ENCODE data around the gene SGK2.

Gene SGK2

GRCh38 chr20:43558412-43559146 lies at the start of gene SGK2:
SGK2 (plus strand) TSS chr20:43559027; CDS start chr20:43566496, 7,469 bp downstream.
- DNase-seq, result no peak
- peaks cover 2% of the 10 kb centered on the region for H3K27me3 Mint-ChIP-seq
- H3K9me3 Mint-ChIP-seq, result no peaks in the 10 kb centered on the region
- H3K27ac Mint-ChIP-seq, result no peak within 1 kb of the TSS
- no peaks in the 10 kb centered on the region for H3K4me1 Mint-ChIP-seq
- no peak within 1 kb of the TSS for H3K4me3 Mint-ChIP-seq
- H3K36me3 Mint-ChIP-seq (ENCODE audit: low read depth), result no peaks in the 10 kb centered on the region
- ATAC-seq, result no peak

GRCh38 chr20:43511879-43512278 lies 46.9 kb upstream of the SGK2 start:
- DNase-seq, result no peak

GRCh38 chr20:43513372-43513930 lies 45.4 kb upstream of the SGK2 start:
- ATAC-seq, result no peak
- peaks cover 5% of the 10 kb centered on the region for H3K4me1 Mint-ChIP-seq
- H3K4me3 Mint-ChIP-seq, result peak overlapping the region; percentile 91
- no peaks in the 10 kb centered on the region for H3K9me3 Mint-ChIP-seq
- H3K36me3 Mint-ChIP-seq (ENCODE audit: low read depth), result no peaks in the 10 kb centered on the region
- no peak overlapping the region for H3K27ac Mint-ChIP-seq
- peaks cover 11% of the 10 kb centered on the region for H3K27me3 Mint-ChIP-seq
- DNase-seq, result no peak

More at GRCh38 chr20:43511879-43512278, 46.9 kb upstream of the SGK2 start:
- peaks cover 5% of the 10 kb centered on the region for H3K4me1 Mint-ChIP-seq
- H3K27me3 Mint-ChIP-seq, result peaks cover 17% of the 10 kb centered on the region
- H3K9me3 Mint-ChIP-seq, result no peaks in the 10 kb centered on the region
- no peak for ATAC-seq
- no peaks in the 10 kb centered on the region for H3K36me3 Mint-ChIP-seq (ENCODE audit: low read depth)
- H3K4me3 Mint-ChIP-seq, result no peak overlapping the region
- no peak overlapping the region for H3K27ac Mint-ChIP-seq

DNA sequence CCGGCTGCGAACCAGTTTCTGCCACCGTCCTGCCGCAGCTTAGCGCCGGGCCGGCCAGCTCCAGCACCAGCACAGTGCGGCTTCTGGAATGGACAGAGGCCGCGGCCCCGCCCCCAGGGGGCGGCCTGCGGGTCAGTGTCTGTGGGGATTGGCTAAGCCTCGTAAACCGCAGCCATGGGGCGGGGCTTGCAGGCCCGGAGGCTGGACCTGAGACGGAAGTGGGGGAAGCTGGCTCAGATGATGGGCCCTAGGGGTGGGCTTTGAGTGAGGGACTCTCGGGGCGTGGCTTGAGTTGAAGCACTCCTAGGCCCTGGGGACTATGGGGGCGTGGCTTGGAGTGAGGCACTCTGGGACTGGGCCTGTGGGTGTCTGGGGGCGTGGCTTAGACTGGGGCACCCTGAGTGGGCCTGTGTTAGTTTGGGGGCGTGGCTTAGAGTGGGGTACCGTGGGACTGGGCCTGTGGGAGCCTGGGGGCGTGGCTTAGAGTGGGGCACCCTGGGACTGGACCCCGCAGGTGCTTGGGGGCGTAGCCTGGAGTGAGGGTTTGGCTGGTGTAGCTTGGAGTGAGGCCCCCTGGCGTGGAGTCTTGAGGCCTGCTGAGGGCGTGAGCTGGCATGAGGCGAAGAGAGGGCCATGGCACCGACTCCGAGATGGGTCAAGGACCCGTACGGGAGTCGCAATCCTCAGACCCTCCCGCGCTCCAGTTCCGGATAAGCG lies 44.7 kb upstream of the SGK2 start:
- peak overlapping the region; percentile 87 for H3K27ac Mint-ChIP-seq
- ATAC-seq (peak; percentile 92), DNase-seq (peak; percentile 88)
- H3K36me3 Mint-ChIP-seq (ENCODE audit: low read depth), result no peaks in the 10 kb centered on the region
- peaks cover 4% of the 10 kb centered on the region for H3K27me3 Mint-ChIP-seq
- H3K4me3 Mint-ChIP-seq, result peak overlapping the region; percentile 91
- H3K9me3 Mint-ChIP-seq, result no peaks in the 10 kb centered on the region
- H3K4me1 Mint-ChIP-seq, result peaks cover 5% of the 10 kb centered on the region

GRCh38 chr20:43514648-43514999 lies 44.2 kb upstream of the SGK2 start:
- DNase-seq, result peak; percentile 25
- Mint-ChIP-seq H3K4me1 (peaks cover 5% of the 10 kb centered on the region), H3K27me3 (peaks cover under 1% of the 10 kb centered on the region), H3K36me3 (ENCODE audit: low read depth) (no peaks in the 10 kb centered on the region), H3K9me3 (no peaks in the 10 kb centered on the region), H3K4me3 (peak overlapping the region; percentile 91), H3K27ac (peak overlapping the region; percentile 87)
- peak; percentile 1 for ATAC-seq

- Mint-ChIP-seq H3K4me1 (peaks cover 5% of the 10 kb centered on the region), H3K27ac (no peak overlapping the region), H3K9me3 (no peaks in the 10 kb centered on the region), H3K4me3 (peak overlapping the region; percentile 91), H3K36me3 (ENCODE audit: low read depth) (no peaks in the 10 kb centered on the region), H3K27me3 (no peaks in the 10 kb centered on the region)
- ATAC-seq (no peak), DNase-seq (no peak)
These were observed 43.2 kb upstream of the SGK2 start for GRCh38 chr20:43515628-43516027.

DNA sequence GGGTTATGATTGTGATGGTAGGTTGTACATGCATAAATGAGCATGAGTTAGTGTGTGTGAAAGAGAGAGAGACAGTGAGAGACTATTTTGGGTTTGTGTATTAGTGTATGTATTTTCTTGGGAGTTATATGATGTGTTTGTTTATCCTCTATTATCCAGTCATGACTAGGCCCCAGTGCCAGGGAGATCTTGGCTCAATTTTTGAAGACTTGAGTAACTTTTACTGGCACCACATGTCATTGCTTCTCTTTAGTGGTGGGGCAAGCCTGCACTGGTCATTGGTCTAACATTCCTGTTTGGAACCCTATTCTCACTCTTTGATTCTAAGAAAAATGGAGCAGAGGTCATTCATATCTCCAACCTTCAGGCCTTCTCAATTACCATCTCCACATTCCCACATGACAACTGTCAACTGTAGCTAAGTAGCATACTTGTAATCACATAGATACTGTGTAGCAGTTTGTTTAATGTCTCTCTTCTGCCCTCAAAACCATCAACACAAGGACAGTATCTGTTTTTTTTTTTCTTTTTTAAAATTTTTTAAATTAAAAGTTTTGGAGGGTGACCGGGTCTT lies 42.5 kb upstream of the SGK2 start:
- H3K9me3 Mint-ChIP-seq, result no peaks in the 10 kb centered on the region
- DNase-seq, result no peak
- H3K4me3 Mint-ChIP-seq, result no peak overlapping the region
- no peak for ATAC-seq
- H3K27ac Mint-ChIP-seq, result no peak overlapping the region
- H3K36me3 Mint-ChIP-seq (ENCODE audit: low read depth), result no peaks in the 10 kb centered on the region
- H3K27me3 Mint-ChIP-seq, result no peaks in the 10 kb centered on the region
- H3K4me1 Mint-ChIP-seq, result peaks cover 5% of the 10 kb centered on the region

DNA sequence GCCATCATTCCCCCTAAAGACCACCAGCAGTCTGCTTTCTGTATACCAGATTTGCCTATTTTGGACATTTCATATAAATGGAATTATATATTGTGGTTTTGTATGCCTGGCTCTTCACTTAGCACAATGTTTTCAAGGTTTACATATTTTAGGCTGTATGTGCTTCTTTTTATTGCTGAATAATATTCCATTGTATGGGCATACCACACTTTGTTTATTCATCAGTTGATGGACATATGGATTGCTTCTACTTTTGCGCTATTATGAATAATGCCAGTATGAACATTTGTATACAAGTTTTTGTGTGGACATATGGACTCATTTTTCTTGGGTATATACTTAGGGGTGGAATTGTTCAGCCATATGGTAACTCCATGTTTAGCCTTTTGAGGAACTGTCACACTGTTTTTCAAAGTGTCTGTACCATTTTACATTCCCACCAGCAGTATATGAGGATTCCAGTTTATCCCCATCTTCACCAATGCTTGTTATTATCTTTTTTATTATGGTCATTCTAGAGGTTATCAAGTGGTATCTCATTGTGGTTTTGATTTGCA lies 38.7 kb upstream of the SGK2 start:
- H3K4me3 Mint-ChIP-seq, result no peak overlapping the region
- no peaks in the 10 kb centered on the region for H3K9me3 Mint-ChIP-seq
- DNase-seq (no peak), ATAC-seq (no peak)
- no peaks in the 10 kb centered on the region for H3K27me3 Mint-ChIP-seq
- H3K27ac Mint-ChIP-seq, result no peak overlapping the region
- no peaks in the 10 kb centered on the region for H3K36me3 Mint-ChIP-seq (ENCODE audit: low read depth)
- no peaks in the 10 kb centered on the region for H3K4me1 Mint-ChIP-seq

DNA sequence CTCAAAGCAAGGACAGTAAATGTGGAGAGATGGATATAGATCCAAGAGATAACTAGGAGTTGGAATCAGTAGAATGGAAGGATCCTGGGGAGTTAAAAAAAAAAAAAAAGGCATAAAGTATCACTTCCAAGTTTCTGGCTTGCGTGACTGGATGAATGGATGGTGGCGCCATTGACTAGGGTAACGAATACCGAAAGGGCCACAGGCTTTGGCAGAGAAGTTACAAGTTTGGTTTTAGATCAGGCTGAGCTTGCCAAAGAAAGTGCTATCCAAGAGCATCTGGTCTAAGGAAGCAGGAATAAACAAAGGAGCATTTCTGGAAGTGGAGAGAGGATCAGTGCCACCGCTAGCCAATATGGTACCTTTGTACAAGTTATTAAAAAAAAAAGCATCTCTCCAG lies 33.8 kb upstream of the SGK2 start:
- H3K9me3 Mint-ChIP-seq, result no peaks in the 10 kb centered on the region
- no peaks in the 10 kb centered on the region for H3K27me3 Mint-ChIP-seq
- ATAC-seq (no peak), DNase-seq (no peak)
- no peaks in the 10 kb centered on the region for H3K4me1 Mint-ChIP-seq
- H3K27ac Mint-ChIP-seq, result no peak overlapping the region
- H3K4me3 Mint-ChIP-seq, result no peak overlapping the region
- no peaks in the 10 kb centered on the region for H3K36me3 Mint-ChIP-seq (ENCODE audit: low read depth)

DNA sequence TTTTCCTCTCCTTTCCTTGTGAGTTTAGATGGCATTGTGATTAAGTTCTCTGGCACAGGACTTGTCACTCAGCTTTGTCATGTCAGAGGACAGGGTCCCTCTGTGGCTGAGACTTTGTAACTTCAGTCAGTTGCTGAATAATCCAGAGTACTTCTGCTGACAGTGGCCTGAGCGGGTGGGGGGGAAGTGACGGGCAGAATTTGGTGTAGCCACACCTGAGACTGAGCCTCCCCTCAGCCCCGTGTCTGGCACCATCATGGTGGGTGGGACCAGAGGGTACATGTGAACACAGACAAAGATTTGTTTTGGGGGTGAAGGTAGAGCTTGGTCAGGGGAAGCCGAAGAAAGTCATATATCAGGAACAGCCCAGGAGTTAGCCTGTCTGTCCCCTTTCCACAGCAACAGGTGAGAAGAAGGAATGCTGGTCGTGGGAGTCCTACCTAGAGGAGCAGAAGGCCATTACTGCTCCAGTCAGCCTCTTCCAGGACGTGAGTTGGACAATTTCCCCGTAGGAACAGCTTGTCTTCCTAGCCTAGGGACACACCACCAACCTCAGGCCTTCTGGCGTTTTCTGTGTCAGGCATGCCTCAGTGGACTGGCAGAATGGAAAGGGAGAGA lies 30.5 kb upstream of the SGK2 start:
- Mint-ChIP-seq H3K27ac (no peak overlapping the region), H3K27me3 (no peaks in the 10 kb centered on the region), H3K36me3 (ENCODE audit: low read depth) (no peaks in the 10 kb centered on the region), H3K4me3 (no peak overlapping the region), H3K4me1 (peaks cover 4% of the 10 kb centered on the region), H3K9me3 (no peaks in the 10 kb centered on the region)
- ATAC-seq, result no peak
- no peak for DNase-seq

DNA sequence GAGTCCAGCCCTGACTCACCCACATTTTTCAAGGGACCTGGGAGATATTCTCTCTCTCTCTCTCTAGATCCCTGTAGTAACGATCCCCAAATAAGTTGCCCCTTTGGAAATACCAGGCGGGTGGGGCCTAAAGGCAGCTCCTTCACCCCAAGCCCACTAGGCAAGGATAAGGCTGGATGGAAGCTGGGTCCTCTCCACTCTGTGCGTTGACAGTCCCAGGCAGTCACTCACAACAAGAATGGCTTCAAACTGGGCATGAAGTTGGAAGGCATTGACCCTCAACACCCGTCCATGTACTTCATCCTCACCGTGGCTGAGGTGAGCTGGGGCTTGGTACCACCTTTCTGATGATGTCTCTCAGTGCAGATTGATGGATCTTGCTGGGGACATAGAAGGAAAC lies 29.8 kb upstream of the SGK2 start:
- DNase-seq (no peak), ATAC-seq (no peak)
- Mint-ChIP-seq H3K9me3 (no peaks in the 10 kb centered on the region), H3K4me1 (peaks cover 6% of the 10 kb centered on the region), H3K27me3 (no peaks in the 10 kb centered on the region), H3K36me3 (ENCODE audit: low read depth) (no peaks in the 10 kb centered on the region), H3K4me3 (no peak overlapping the region), H3K27ac (no peak overlapping the region)

DNA sequence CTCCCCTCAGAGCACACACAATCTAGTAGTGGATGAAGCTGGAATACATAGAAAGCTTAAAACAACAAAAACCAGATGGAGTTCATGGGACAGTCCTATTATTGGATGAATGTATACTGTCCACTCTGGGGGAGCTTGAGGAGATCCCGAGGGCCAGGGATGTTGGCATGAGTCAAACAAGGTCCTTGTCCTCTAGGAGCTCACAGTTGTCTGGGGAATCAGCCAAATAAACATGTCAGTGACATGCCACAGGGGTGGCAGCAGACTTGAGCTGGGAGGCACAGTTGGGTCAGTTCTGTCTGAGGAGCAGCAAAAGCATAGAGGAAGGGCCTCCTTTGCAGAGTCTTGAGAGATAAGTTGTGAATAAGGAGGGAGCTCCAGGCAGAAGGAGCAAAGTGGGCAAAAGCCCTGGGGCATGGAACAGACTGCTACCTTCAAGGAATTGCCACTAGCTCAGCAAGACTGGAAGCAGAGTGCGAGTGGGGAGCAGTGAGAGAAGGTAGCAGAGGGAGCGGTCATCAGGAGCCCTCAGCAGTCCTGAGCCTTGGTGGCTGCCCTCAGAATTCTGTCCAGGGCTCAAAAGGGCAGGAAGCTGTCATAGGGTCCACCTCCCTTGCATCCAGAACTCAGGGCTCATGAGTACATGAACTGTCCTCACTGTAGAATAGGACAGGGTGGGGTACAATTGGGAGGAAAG lies 29.2 kb upstream of the SGK2 start:
- DNase-seq, result no peak

DNA sequence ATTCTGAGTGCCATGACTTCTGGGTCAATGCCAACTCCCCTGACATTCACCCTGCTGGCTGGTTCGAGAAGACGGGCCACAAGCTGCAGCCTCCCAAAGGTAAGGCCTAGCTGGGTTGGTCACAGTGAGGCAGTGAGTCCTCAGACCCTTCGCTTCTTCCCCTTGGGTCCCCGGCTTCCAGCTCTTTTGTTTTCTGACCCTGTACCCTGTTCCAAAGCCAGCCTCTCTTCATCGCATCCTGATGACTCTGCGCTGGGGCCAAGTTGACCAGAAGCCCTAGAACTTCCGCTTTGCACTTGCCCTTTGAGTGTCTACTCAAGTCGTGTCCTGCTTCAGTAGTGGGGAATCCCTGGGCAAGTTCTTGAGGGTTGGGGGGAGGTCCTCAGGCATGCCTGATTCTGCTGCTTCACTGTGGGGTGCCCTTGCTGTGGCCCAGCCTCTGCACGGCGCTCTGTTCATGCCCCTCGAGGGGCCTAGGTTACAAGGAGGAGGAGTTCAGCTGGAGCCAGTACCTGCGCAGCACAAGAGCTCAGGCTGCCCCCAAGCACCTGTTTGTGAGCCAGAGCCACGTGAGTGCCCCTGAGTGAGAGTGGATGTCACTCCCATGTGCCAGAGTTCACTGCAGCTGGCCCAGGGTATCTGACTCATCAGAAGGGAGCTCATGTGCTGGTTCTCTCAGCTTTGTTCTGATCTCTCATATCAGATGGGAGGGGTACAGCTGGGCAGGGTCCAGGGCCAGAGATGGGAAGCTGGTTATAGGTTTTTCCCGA lies 28.3 kb upstream of the SGK2 start:
- Mint-ChIP-seq H3K4me1 (peaks cover 6% of the 10 kb centered on the region), H3K27ac (no peak overlapping the region), H3K4me3 (no peak overlapping the region), H3K27me3 (no peaks in the 10 kb centered on the region), H3K9me3 (no peaks in the 10 kb centered on the region), H3K36me3 (ENCODE audit: low read depth) (no peaks in the 10 kb centered on the region)
- no peak for DNase-seq
- ATAC-seq, result no peak

More for the DNA sequence above, 29.2 kb upstream of the SGK2 start:
- Mint-ChIP-seq H3K9me3 (no peaks in the 10 kb centered on the region), H3K27me3 (no peaks in the 10 kb centered on the region), H3K27ac (no peak overlapping the region), H3K36me3 (ENCODE audit: low read depth) (no peaks in the 10 kb centered on the region), H3K4me1 (peaks cover 6% of the 10 kb centered on the region), H3K4me3 (no peak overlapping the region)
- ATAC-seq, result no peak
